CD14-positive monocyte (primary cell): Measurements from ENCODE around the gene AVL9. TPM values are rescaled to one million over a fixed set of nuclear protein-coding genes. Genes with fewer than 3 reads are reported as not detected.
"Not testable (repeated sequence)": the region's sequence is repeated elsewhere in the genome, so short reads cannot be mapped to it uniquely, and the experiment has no call there.

Source experiments
- DNase-seq, 3 donors: peaks; one replicate each; pipeline ENCODE4 v3.0.0-alpha.2; 2011 to 2022
- H2AFZ ChIP-seq: 2 replicates; pipeline ENCODE4 v1.6.0; 2012; ENCODE audit warnings: mild to moderate bottlenecking, low read depth, low read length, inconsistent platforms; ENCODE audit not compliant: insufficient read depth, poor library complexity, severe bottlenecking
- H3K27ac ChIP-seq, 2 donors: 1 replicate in 1 of 2; 2 replicates in 1 of 2; pipeline ENCODE4 v1.5.1; 2012 to 2013; ENCODE audit warnings: low read length in 2 of 2, control low read depth in 1 of 2, inconsistent platforms in 1 of 2, low read depth in 1 of 2, mild to moderate bottlenecking in 1 of 2
- H3K27me3 ChIP-seq, 2 donors: one replicate each; pipeline versions ENCODE4 v1.6.0 to v1.6.1; 2011 to 2013; ENCODE audit warnings: low read length in 2 of 2; ENCODE audit not compliant: control insufficient read depth in 2 of 2, insufficient read depth in 2 of 2
- H3K36me3 ChIP-seq, 2 donors: replicated peaks in 1 of 2; 1 replicate in 1 of 2; 2 replicates in 1 of 2; pipeline versions ENCODE4 v1.5.1 to v1.6.1; 2012 to 2013; ENCODE audit warnings: low read length in 2 of 2, control low read depth in 1 of 2, inconsistent platforms in 1 of 2, mild to moderate bottlenecking in 1 of 2; ENCODE audit not compliant: insufficient read depth in 2 of 2, control insufficient read depth in 1 of 2
- H3K4me1 ChIP-seq, 2 donors: 1 replicate in 1 of 2; 2 replicates in 1 of 2; pipeline versions ENCODE4 v1.5.1 to v1.6.1; 2012 to 2013; ENCODE audit warnings: low read length in 2 of 2, control low read depth in 1 of 2, inconsistent platforms in 1 of 2, mild to moderate bottlenecking in 1 of 2, moderate library complexity in 1 of 2; ENCODE audit not compliant: insufficient read depth in 2 of 2, control insufficient read depth in 1 of 2
- H3K4me2 ChIP-seq: replicated peaks from 2 replicates; pipeline ENCODE3; 2012; ENCODE audit warnings: low read length, moderate library complexity, mild to moderate bottlenecking; ENCODE audit not compliant: poor library complexity, severe bottlenecking; ENCODE audit errors: extremely low read depth
- H3K4me3 ChIP-seq, 3 experiments: fragments of 200-600 bp in 1 of 3; sonication (generic) in 1 of 3; replicated peaks in 1 of 3; 1 replicate in 2 of 3; 2 replicates in 1 of 3; pipeline ENCODE4 v1.5.1; 2011 to 2013; ENCODE audit warnings: low read length in 3 of 3, mild to moderate bottlenecking in 3 of 3, control low read depth in 2 of 3, low read depth in 2 of 3, inconsistent platforms in 1 of 3, moderate library complexity in 1 of 3
- H3K79me2 ChIP-seq: 2 replicates; pipeline ENCODE4 v1.6.0; 2012; ENCODE audit warnings: mild to moderate bottlenecking, control low read depth, inconsistent platforms, low read length, moderate library complexity; ENCODE audit not compliant: insufficient read depth
- H3K9ac ChIP-seq: 2 replicates; pipeline ENCODE4 v1.6.0; 2017; ENCODE audit warnings: low read length, mild to moderate bottlenecking; ENCODE audit not compliant: insufficient read depth, poor library complexity, severe bottlenecking
- H3K9me3 ChIP-seq, 2 donors: replicated peaks in 1 of 2; 1 replicate in 1 of 2; 2 replicates in 1 of 2; pipeline versions ENCODE4 v1.5.1 to v1.6.1; 2012 to 2013; ENCODE audit warnings: low read length in 2 of 2, control low read depth in 1 of 2; ENCODE audit not compliant: control insufficient read depth in 1 of 2, insufficient read depth in 1 of 2
- H4K20me1 ChIP-seq: 2 replicates; pipeline ENCODE4 v1.6.0; 2012; ENCODE audit warnings: mild to moderate bottlenecking, low read length, control low read depth, moderate library complexity; ENCODE audit not compliant: insufficient read depth
- H3K27ac Mint-ChIP-seq, 7 donors: one replicate each; pipeline ENCODE4 v1.8.0; 2020; ENCODE audit warnings: mild to moderate bottlenecking in 7 of 7, mixed read lengths in 7 of 7, moderate library complexity in 6 of 7, inconsistent platforms in 2 of 7
- H3K27me3 Mint-ChIP-seq, 3 donors: one replicate each; pipeline ENCODE4 v1.8.0; 2021 to 2022; ENCODE audit warnings: low read depth in 3 of 3, mild to moderate bottlenecking in 3 of 3, mixed read lengths in 3 of 3, moderate library complexity in 3 of 3, inconsistent platforms in 1 of 3
- H3K36me3 Mint-ChIP-seq, 2 donors: one replicate each; pipeline ENCODE4 v1.8.0; 2020; ENCODE audit warnings: mixed read lengths in 2 of 2, inconsistent platforms in 1 of 2, mild to moderate bottlenecking in 1 of 2
- H3K4me1 Mint-ChIP-seq: one replicate; pipeline ENCODE4 v1.8.0; 2020; ENCODE audit warnings: mild to moderate bottlenecking, mixed read lengths
- H3K4me3 Mint-ChIP-seq, 2 donors: one replicate each; pipeline ENCODE4 v1.8.0; 2020; ENCODE audit warnings: mild to moderate bottlenecking in 2 of 2, mixed read lengths in 2 of 2, moderate library complexity in 1 of 2
- H3K9me3 Mint-ChIP-seq, 7 donors: one replicate each; pipeline ENCODE4 v1.8.0; 2020 to 2022; ENCODE audit warnings: mixed read lengths in 7 of 7, mild to moderate bottlenecking in 6 of 7, moderate library complexity in 6 of 7, inconsistent platforms in 2 of 7
- CTCF ChIP-seq: fragments of 200-600 bp; IDR thresholded peaks from one replicate; pipeline ENCODE4 v1.8.0; 2022; ENCODE audit warnings: antibody characterized with exemption, mild to moderate bottlenecking
- WGBS: methylation state at CpG from one replicate; pipeline ENCODE4 v1.1.5; 2013; ENCODE audit warnings: missing lambda C conversion rate; ENCODE audit not compliant: insufficient coverage; 5-methylcytosine and 5-hydroxymethylcytosine counted together
- intact Hi-C, 2 donors: fragments of 100-400 bp; cut with micrococcal nuclease; formaldehyde crosslinking; loops; one replicate each; pipeline versions ENCODE4 v1.15.0 to v1.15.1; 2023
- polyA plus RNA-seq, 3 donors: library from polyadenylated mRNA; depleted of rRNA in 1 of 3; unstranded in 2 of 3; stranded (reverse) in 1 of 3; fragments of 300-500 nt in 2 of 3; fragments of >200 nt in 1 of 3; fragmentation: Illumina TruSeq in 2 of 3; gene quantifications; 1 replicate in 2 of 3; 2 replicates in 1 of 3; pipeline ENCODE4 v1.2.3, GENCODE V29; 2012 to 2021

AVL9 gene
- polyA plus RNA-seq, 3 donors: 16.3 to 17.1 (median 16.8) TPM

GRCh38 chr7:32470004-32470403 lies 25.3 kb upstream of the AVL9 start:
- not testable (repeated sequence) for H2AFZ ChIP-seq, H3K9ac ChIP-seq, H3K79me2 ChIP-seq, H3K4me2 ChIP-seq, H3K9me3 Mint-ChIP-seq, H3K4me3 Mint-ChIP-seq, H4K20me1 ChIP-seq, H3K27ac ChIP-seq, H3K36me3 ChIP-seq, H3K36me3 Mint-ChIP-seq, H3K9me3 ChIP-seq, H3K4me1 ChIP-seq, H3K27ac Mint-ChIP-seq, H3K4me1 Mint-ChIP-seq, H3K27me3 Mint-ChIP-seq, H3K27me3 ChIP-seq, H3K4me3 ChIP-seq, DNase-seq
- intact Hi-C loops: loop anchor here (10.0 kb wide), 1 partner anchor 725 kb away; no protein-coding TSS in a partner anchor
- WGBS: no CpG with 5 or more reads among the region's 2 CpGs

GRCh38 chr7:32470871-32471270 lies 24.4 kb upstream of the AVL9 start:
- Mint-ChIP-seq H3K4me3 (no peak overlapping the region), H3K27me3 (peaks cover 0 to 3% (median 2%) of the 10 kb centered on the region in 3 donors), H3K36me3 (no peaks in the 10 kb centered on the region), H3K27ac (no peak overlapping the region), H3K4me1 (no peaks in the 10 kb centered on the region), H3K9me3 (peaks cover 0 to 1% (median 0%) of the 10 kb centered on the region in 7 donors)
- H3K4me1 ChIP-seq: no peaks in the 10 kb centered on the region
- DNase-seq: no peak
- H3K4me2 ChIP-seq: no peak overlapping the region
- H3K27ac ChIP-seq: no peak overlapping the region
- TF ChIP-seq CTCF: no peak
- H3K36me3 ChIP-seq: no peaks in the 10 kb centered on the region
- no peak overlapping the region for H3K4me3 ChIP-seq
- WGBS: 87% methylated on average over 5 of the region's 5 CpGs
- H2AFZ ChIP-seq: no peak overlapping the region
- H3K9ac ChIP-seq: no peak overlapping the region
- no peaks in the 10 kb centered on the region for H4K20me1 ChIP-seq
- intact Hi-C loops: loop anchor here (10.0 kb wide), 1 partner anchor 726 kb away; no protein-coding TSS in a partner anchor
- H3K79me2 ChIP-seq: no peaks in the 10 kb centered on the region
- H3K9me3 ChIP-seq: no peaks in the 10 kb centered on the region
- H3K27me3 ChIP-seq: no peaks in the 10 kb centered on the region
